IPS DF 4.7 (cell line): Measurements from ENCODE around the gene JADE3.
"Not testable (repeated sequence)": the region's sequence is repeated elsewhere in the genome, so short reads cannot be mapped to it uniquely, and the experiment has no call there.

Experiments
- DNase-seq: peaks from one replicate; pipeline ENCODE4 v3.0.0-alpha.2; 2013; ENCODE audit warnings: low spot score; ENCODE audit errors: extremely low read depth

Gene JADE3

DNA sequence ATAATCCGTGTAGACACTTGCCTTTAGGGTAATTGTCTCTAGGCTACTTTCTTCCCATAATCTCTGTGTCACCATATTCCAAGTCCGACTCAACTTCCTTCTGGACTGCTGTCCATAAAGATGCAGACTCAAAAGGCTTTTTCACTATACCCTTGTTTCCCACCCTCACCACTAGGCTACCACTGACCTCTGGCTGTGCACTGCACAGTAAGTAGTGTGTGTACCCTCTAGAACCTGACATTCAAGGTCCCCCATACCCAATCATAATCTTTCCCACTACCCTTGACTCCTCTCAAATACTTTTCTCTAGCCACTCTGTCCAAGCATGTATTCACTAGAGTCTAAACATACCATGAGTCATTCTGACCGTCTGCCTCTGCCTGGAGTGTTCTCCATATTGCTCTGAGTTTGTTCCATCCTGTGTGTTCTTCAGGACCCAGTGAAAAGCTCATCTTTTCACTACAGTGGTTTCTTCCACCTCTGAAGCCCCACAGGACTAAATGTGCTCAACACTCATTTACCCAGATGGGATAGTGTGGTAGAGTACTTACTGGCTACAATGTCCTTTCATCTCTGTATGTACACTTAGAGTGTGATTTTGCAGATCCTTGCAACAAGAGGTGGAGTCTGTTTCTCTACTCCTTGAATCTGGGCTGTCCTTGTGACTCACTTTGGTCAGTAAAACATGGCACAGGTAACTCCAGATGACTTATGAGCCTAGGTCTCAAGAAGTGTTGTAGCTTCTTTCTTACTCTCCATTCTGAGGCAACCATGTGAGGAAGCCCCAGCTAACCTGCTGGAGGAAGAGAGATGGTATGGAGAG lies 17.4 kb downstream of the JADE3 start:
- no peak for DNase-seq

DNA sequence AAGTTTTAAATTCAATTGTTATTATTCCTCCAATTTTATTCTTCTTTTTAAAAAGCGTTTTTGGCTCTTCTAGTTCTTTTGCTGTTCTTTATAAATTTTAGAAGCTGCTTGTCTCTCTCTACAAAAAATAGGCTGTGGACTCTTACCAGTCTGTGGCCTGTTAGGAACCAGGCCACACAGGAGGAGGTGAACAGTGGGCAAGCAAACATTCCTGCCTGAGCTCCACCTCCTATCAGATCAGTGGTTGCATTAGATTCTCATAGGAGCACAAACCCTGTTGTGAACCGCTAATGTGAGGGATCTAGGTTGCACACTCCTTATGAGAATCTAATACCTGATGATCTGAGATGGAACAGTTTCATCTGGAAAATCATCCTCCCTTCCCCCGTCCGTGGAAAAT lies 23.1 kb downstream of the JADE3 start:
- DNase-seq, result no peak

DNA sequence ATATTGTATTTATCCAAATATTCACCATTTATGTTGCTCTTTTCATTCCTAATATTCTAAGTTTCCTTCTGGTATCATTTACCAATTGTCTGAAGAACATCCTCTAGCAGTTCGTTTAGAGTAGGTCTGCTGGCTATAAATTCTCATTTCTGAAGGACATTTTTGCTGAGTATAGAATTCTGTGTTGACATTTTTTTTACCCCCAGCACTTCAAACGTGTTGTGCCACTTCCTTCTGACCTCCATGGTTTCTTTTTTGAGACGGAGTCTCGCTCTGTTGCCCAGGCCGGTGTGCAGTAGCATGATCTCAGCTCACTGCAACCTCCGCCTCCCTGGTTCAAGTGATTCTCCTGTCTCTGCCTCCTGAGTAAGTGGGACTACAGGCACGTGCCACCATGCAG lies 26.4 kb downstream of the JADE3 start:
- no peak for DNase-seq

DNA sequence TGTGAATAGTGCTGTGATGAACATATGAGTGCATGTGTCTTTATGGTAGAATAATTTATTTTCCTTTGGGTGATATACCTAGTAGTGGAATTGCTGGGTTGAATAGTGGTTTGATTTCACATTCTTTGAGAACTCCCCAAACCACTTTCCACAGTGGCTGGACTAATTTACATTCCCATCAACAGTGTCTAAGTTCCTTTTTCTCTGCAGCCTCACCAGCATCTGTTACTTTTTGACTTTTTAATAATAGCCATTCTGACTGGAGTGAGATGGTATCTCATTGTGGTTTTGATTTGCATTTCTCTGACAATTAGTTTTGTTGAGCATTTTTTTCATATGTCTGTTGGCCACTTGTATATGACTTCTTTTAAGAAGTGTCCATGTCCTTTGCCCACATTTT lies 29.1 kb downstream of the JADE3 start:
- no peak for DNase-seq

DNA sequence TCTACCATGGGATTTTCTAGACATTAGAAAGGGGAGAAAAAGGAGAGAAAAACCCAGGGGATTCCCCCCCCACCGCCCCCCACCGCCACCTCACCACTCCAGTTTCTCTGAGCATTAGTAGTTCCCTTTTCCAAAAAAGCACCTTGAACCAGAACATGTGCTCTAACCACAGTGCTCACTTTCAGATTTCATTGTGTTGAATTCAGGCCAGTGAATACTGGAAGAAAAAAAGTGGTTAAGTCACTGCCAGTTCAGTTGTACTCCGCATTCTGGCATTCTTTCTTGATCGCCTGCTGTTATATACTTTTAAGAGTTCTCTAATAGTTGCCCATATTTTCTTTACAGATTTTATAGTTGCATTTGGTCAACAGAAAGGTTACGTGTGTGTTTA lies 40.9 kb downstream of the JADE3 start:
- no peak for DNase-seq

DNA sequence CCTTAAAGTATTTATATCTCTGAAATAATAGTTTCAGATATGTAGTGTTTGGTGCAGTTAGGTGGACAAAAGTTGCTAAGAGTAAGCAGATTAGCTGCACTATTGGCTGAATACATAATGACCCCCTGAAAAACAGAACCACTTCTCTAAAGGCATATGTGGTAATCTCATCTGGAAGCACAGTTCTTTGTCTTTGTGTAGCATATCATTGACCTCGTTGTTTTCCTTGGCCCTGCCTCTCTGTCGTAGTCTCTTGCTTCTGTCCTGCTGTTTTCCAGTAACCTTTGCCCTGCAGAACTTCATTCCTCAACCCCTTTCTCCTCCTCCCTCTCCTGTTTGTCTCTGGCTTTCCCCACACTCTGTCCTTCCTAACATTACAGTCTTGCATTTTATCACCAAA lies 41.4 kb downstream of the JADE3 start:
- DNase-seq, result no peak

DNA sequence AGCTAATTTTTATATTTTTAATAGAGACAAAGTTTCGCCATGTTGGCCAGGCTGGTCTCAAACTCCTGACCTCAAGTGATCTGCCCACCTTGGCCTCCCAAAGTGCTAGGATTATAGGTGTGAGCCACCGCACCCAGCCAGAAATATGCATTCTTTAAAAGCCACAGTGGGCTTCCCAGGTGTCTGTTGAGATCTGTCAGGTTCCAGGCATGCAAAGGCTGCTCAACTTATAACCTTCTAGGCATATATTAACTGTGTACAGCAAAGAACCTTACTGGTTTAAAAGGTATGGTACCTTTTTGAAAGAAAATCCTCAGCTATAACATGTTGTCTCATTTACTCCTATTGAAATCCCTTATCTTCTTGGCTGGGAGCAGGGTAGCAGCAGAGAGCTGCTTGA lies 42.5 kb downstream of the JADE3 start:
- no peak for DNase-seq

DNA sequence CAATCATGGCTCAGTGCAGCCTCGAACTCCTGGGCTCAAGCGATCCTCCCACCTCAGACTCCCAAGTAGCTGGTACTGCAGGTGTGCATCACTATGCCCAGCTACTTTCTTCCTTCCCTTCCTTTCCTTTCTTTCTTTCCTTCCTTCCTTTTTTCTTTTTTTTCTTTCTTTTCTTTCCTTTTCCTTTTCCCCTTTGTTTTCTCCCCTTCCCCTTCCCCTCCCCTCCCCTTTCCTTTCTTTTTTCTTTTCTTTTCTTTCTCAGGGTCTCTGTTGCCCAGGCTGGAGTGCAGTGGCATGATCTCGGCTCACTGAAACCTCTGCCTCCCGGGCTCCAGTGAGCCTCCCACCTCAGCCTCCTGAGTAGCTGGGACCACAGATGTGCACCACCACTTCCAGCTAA lies 44.4 kb downstream of the JADE3 start:
- DNase-seq, result not testable (repeated sequence)

DNA sequence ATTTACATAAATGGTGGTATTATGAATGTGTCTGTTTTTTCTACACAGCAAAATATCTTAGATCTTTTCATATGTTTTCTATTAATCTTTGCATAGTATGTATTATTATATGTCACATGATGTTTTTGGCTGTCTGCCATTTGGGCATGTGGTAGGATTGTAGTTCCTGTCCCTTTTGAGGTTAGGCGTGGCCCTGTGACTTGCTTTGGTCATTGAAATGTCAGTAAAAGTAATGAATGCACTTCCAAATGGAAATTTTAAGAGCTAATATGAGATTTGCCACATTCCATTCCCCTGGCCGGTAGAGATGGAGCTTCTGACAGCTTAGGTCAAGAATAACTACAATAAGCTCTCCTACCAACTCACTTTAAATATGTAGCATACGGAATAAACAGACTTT lies 45.1 kb downstream of the JADE3 start:
- no peak for DNase-seq

DNA sequence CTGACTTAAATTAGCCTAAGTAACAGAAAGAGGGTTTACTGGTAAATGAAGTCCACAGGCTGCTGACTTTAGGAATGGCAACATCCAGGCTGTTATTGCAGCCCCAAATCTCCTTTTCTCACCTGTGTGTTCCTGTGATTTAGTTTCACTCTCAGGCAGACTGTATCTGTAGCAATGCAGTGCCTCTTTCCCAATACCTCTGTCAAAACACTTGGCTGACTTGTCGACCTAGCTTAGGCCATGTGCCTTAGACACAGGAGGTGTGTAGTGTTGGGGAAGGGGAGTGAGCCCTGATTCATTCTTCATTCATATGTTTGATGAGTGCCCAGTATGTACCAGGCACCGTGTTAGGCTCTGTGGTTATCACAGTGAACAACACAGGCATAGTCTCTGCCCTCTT lies 46.9 kb downstream of the JADE3 start:
- DNase-seq, result no peak

DNA sequence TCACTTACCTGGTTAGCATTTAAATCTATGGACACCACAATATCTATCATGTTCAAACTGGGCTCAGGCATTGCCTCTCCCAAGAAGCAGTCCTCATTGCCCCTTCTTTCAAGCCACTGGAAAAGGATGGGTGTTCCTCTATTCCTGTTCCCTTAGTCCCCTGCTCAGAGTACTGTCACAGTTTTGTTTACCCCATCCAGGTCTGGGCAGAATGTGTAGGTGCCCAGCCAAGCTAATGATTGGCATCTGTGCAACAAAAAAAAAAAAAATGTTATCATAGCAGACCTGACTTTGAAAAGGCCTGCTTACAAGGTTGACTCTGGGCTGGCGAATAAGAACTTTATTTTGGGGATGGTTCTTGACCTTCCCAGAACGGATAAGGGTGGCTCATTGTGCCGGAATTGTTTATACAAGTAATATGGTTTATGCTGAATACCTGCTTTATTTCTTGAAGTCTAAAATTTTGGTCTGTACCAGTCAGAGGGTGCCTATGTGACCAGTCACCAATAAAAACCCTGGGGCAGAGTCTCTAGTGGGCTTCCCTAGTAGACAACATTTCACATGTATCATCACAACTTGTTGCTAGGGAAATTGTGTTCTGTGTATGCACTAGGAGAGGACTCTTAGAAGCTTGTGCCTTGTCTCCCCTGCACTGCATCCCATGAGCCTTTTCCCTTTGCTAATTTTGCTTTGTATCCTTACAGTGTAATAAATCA lies 47.9 kb downstream of the JADE3 start:
- no peak for DNase-seq

DNA sequence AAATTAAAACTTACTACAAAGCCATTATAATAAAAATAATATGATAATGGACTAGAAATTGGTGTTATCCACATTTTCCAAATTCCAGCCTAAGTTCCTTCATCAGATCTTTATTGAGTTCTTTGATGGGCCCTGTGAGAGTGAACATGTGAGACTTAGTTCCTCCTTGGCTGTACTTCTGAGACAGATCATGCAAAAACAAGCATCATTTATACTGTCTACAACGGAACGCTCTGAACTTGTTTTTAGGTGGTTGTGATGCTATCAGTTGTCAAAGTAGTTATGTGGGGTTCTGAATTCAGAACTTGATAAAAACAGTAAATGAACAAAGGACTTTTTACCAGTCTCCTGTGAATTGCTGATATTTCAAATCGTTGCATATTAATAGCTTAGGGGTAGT lies 48.9 kb downstream of the JADE3 start:
- DNase-seq, result no peak

DNA sequence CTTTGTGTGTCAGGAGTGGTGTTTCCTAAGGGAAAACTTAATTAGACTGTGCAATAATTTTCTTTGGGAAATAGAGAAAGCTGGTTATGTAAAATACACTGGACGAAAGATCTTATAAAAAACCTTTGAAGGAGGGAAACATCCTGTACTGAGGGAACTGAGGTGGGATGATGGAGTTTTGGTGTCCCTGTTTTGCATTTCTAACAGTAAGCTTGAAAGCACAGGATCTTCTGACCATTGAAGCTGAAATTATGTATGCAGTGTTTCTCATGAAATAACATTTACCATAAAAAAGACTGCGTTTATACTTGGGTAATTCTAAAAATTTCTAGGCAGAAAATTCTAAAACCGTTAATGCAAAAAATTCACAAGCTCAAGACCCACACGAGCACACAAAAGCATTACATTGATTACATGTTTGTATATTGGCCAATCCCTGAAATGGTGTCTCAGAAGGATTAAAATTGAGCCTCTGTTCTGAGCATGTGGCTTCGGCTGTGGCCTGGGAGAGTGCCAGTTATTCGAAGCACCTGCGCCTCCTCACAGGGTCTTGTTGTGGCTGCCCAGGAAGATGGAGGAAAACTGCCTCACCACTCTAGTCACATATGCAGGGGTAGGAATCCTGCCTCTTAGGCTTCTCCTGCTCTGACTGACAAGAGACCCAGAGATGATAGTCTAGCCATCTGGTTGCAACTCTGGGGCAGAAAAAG lies 49.5 kb downstream of the JADE3 start:
- DNase-seq, result no peak

DNA sequence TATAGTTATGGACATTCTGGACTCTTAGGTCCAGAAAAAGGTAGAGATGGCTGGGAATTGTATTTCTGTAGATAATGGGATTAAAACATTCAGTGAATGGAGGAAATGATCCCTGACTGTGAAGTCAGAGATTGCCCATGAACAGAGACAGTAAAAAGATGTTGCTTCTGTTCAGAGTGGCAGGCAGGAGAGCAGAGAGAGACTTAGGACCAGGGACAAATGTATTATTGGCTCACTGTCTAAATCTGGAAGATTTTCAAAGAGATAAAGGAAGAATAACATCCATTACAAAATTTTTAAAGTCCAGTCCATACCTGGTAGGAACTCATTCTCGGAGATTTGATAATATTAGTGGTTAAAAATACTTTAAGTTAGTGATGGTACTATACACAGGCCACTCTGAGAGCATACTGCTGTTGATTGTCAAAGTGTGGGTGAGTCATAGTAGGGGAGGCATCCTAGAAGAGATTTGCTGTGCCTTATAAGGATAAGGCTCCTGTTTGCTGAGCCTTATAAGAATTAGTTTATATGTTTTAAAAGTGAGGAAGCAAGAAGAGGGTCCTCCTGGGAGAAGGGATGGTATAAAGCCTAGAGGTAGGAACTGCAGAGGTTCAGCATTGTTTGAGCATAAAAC lies 53.0 kb downstream of the JADE3 start:
- no peak for DNase-seq

DNA sequence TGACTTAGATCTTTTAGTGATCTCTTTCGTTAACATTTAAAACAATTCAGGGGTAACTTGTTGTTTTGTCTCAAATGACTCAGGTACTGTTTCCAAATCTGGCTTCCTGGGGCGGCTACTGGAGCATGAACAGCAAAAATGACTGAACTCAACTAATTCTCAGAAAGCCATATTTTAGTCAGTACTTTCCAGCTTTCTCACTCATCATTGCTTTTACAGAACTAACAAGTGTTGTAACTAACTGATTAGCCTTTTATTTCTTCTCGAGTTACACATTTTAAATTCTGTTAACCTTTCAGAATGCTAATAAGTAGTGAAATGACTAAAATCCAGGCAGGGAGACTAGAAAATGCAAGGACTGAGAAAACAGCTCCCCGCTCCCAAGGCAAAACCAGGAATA lies 55.3 kb downstream of the JADE3 start:
- no peak for DNase-seq

DNA sequence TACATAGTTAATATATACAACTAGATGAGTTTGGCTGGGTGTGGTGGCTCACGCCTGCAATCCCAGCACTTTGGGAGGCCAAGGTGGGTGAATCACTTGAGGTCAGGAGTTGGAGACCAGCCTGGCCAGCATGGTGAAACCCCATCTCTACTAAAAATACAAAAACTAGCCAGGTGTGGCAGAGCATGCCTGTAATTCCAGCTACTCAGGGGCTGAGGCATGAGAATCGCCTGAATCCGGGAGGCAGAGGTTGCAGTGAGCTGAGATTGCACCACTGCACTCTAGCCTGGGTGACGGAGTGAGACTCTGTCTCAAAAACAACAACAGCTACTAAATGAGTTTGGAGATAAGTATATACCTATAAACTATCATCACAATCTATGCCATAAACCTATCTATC lies 64.8 kb downstream of the JADE3 start:
- DNase-seq, result not testable (repeated sequence)

DNA sequence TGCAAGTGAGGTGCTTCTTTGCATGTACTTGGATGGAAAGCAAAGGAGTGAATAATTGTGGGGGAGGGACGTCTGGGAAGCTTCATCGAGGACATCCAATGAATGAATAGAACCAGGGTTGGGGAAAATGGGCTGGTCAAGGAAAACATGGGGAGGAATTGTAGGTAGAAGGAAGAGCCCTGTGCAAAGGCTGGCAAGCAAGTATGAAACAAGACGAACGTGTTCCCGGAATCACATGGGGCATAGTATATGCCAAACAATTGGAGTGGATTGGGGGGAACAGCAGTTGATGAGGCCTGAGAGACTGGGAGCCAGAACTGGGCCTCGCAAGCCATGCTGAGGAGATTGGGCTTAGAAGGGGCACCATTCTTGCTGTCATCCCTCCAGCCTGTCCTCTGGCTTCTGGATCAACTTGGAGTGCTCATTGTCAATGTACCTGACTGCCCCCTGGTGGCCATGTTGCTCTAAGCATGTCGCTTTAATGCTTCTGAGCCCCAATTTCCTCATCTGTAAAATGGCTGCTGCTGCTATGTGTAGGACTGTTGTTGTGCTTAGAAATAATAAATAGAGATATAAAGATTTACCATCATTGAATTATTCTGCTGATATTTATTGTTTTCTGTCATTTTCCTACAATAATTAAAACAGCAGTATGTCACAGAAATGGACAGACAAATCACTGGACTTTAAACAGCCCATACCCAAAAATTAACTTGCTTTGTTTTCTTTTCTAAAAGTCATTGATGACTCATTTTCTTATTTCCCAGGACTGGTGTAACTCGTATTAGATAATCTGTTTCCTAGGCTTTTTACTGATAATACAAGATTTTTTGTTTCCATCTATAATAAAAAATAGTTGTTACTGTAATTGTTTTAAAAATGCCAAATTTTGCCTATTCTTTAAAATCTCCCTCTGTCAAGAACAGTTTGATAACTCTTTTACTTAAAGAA lies 66.4 kb downstream of the JADE3 start:
- peak; percentile 38 for DNase-seq

DNA sequence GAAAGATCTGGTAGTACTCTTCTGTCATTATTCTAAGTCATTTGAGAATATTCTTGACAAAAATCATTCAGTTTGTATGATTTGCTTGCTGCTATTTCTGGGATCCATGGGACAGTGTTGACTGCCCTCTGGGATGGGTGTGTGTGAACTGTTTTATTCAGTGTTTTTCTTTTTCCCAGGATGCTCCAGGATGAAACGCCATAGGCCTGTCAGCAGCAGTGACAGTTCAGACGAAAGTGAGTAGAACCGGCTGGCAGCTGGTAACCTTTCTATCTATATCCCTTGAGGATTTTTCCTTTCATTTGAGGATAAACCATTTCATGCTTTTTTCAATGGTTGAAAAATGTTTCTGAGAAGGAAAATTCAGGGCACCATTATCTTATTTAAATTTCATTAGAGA lies 72.5 kb downstream of the JADE3 start:
- no peak for DNase-seq

DNA sequence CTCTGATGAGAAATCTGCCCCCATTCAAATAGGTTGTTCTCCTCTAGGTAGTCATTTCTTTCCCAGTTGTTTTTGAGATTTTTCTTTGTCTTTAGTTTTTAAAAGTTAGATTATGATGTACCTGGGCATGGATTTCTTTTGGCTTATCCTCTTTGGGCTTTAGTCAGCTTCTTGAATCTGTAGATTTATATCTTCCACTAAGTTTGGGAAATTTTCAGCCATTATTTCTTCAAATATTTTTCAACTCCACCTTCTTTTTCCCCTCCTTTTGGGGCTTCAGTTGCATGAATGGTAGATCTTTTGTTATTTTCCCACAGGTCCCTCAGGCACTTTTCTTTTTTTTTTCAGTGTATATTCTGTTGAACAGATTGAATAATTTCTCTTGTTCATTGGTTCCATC lies 77.3 kb downstream of the JADE3 start:
- no peak for DNase-seq

DNA sequence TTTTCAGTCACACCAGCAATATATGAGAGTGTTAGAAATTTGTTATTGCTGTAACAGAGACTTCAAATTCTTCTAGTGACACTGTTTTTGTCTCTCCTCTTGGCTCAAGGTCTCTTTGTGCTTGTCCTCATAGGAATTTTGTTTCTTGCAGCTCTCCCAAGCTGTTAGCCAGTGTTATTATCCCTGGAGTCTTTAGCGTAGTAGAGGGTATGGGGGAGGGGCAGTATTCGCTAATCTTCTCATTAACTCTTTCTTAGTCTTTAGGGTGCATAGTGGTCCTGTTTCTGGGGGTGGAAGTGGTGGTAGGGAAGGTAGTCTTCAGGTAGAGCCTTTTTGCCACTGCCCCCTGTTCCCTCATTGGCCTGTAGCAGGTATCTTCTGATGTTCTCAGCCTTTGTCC lies 79.4 kb downstream of the JADE3 start:
- no peak for DNase-seq

DNA sequence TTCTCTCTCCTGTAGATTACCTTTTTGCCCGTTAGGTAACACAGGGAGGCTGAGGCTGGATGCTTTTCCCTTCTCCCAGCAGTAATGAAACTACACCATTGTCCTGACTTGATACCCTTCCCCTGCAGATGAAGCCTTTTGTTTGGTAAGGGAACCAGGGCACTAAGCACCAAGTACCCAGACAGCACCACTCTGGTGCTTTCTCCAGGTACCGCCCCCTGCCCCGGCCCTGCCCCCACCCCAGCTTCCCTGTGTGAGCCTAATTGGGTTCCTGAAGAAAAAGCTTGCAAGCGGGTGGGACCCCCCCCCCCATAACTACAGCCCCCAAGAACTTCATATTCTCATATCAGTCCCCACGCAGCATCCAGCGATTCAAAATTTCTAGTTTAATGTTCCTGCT lies 79.8 kb downstream of the JADE3 start:
- DNase-seq, result no peak
